Retinal pigment epithelial cell (primary cell): ENCODE data around the gene ZNF280A.
"Not testable (repeated sequence)": the region's sequence is repeated elsewhere in the genome, so short reads cannot be mapped to it uniquely, and the experiment has no call there.

ENCODE experiments used
- DNase-seq: peaks from one replicate; pipeline ENCODE4 v3.0.0-alpha.2; 2010; ENCODE audit warnings: low read depth
- H3K4me3 ChIP-seq: 2 replicates; pipeline ENCODE4 v1.5.1; 2011; ENCODE audit warnings: mild to moderate bottlenecking, low read length, control low read depth, moderate library complexity
- CTCF ChIP-seq: conservative IDR thresholded peaks from 2 replicates; pipeline ENCODE4 v1.5.1; 2011; ENCODE audit warnings: low read depth, low read length, control low read depth, inconsistent platforms

Gene ZNF280A

DNA sequence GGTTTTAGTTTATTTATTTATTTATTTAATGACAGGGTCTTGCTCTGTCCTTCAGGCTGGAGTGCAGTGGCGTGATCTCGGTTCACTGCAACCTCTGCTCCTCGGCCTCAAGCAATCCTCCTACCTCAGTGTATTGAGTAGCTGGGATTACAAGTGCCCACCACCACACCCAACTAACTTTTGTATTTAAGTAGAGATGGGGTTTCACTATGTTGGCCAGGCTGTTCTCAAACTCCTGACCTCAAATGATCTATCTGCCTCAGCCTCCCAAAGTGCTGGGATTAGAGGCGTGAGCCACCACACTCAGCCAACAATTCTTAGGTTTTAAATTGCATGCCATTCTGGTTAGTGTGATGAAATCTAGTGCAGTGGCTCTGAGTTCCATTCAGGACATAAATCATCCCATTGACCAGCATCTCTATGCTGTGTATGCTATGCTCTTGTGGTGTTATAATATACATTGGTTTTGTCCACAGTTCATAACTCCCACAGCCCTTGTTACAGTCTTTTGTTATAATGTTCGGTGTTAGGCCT, 40.0 kb downstream of the ZNF280A start:
- H3K4me3 ChIP-seq, result no peak overlapping the region
- TF ChIP-seq CTCF, result no peak
- no peak for DNase-seq

- H3K4me3 ChIP-seq, result no peak overlapping the region
- TF ChIP-seq CTCF, result no peak
- no peak for DNase-seq
Measured at GRCh38 chr22:22479116-22479515, 41.0 kb downstream of the ZNF280A start.

DNA sequence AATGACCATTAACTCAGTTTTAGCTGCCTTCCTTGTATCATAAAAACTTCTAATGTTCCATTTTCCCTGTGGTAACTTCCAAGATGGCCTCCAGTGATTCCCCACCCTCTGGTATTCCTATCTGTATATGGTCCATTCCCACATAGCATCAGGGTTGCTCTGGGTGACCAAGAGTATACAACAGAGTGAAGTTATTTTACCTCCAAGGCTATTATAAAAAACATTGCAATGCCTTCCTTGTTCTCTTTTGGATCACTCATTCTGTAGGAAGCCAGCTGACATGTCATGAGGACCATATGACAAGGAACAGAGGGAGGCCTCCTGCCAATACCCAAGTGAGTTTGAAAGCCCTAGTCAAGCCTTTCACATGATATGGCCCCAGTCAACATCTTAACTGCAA, 41.6 kb downstream of the ZNF280A start:
- TF ChIP-seq CTCF, result no peak
- no peak overlapping the region for H3K4me3 ChIP-seq

DNA sequence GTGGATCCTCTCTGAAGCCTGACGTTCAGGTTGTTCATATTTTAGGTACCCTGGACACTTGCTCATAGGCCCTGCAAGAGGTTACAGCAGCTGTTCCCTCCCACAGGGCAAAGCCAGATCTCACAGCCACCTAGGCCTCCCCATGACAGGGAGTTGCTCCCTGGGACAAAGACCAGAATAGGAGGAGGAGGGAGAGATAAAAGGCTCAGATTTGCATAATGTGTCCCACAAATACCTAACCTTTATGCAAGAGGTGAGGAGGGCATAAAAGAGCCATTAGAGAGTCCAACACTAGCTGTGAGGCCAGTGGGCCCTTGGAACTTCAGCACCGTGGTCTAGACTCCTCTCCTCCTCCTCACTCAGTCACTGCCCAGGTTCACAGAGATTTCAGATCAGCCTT, 45.3 kb downstream of the ZNF280A start:
- TF ChIP-seq CTCF, result no peak
- DNase-seq, result no peak
- no peak overlapping the region for H3K4me3 ChIP-seq

More for the DNA sequence above, 41.6 kb downstream of the ZNF280A start:
- DNase-seq, result no peak

DNA sequence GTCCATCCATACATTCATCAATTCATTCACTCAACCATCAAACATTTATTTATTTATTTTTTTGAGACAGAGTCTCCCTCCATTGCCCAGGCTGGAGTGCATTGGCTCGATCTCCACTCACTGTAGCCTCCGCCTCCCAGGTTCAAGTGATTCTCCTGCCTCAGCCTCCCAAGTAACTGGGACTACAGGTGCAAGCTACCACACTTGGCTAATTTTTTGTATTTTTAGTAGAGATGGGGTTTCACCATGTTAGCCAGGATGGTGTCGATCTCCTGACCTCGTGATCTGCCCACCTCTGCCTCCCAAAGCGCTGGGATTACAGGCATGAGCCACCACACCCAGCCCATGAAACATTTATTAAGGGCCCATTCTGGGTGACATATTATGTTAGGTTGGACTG, 49.0 kb downstream of the ZNF280A start:
- H3K4me3 ChIP-seq, DNase-seq: not testable (repeated sequence)

DNA sequence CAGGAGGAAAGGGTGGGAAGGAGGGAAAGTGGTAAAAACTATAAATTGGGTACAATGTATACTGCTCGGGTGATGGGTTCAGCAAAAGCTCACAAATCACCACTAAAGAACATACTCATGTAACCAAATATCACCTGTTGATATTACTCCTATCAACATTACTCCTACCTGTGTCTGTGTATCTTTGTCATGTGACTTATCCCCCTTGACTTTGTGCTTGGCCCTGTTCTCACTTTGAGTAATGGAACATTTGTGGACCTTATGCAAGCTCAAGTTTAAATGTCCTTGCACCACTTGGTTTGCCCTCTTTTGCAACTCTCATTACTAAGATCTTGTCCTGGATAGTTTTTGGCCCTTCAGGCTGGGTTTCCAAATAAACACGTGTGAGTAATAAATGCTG, 50.5 kb downstream of the ZNF280A start:
- H3K4me3 ChIP-seq, result no peak overlapping the region
- TF ChIP-seq CTCF, result no peak
- DNase-seq, result no peak

GRCh38 chr22:22468794-22469469, 51.1 kb downstream of the ZNF280A start:
- DNase-seq, H3K4me3 ChIP-seq: not testable (repeated sequence)

- no peak for TF ChIP-seq CTCF
- no peak for DNase-seq
- no peak overlapping the region for H3K4me3 ChIP-seq
Measured at GRCh38 chr22:22467112-22467511, 53.0 kb downstream of the ZNF280A start.
